Vagina (tissue), 2 donors: ENCODE results near the gene CTAG1A. TPM values are rescaled to one million over a fixed set of nuclear protein-coding genes. Genes with fewer than 3 reads are reported as not detected.
"Not testable (repeated sequence)": the region's sequence is repeated elsewhere in the genome, so short reads cannot be mapped to it uniquely, and the experiment has no call there.

Experiments used
- DNase-seq, 2 donors: peaks; one replicate each; pipeline ENCODE4 v3.0.0-alpha.2; 2017; ENCODE audit errors: extremely low spot score in 2 of 2
- H3K27ac ChIP-seq: fragments of 200-600 bp; sonication (generic); one replicate; pipeline ENCODE4 v1.5.1; 2019
- H3K27me3 ChIP-seq: fragments of 200-600 bp; sonication (generic); one replicate; pipeline ENCODE4 v1.5.1; 2019
- H3K36me3 ChIP-seq, 2 donors: fragments of 200-600 bp; sonication (generic); one replicate each; pipeline ENCODE4 v1.5.1; 2017 to 2019
- H3K4me1 ChIP-seq: fragments of 200-600 bp; sonication (generic); one replicate; pipeline ENCODE4 v1.5.1; 2019
- H3K4me3 ChIP-seq, 2 donors: fragments of 200-600 bp; sonication (generic); 1 replicate in 1 of 2; 2 replicates in 1 of 2; pipeline ENCODE4 v1.5.1; 2016 to 2019
- H3K9me3 ChIP-seq: fragments of 200-600 bp; sonication (generic); one replicate; pipeline ENCODE4 v1.5.1; 2019
- CTCF ChIP-seq, 3 experiments: fragments of 450-650 bp in 2 of 3; fragments of 200-600 bp in 1 of 3; sonication (generic) in 1 of 3; IDR thresholded peaks; one replicate each; pipeline ENCODE4 v1.5.1; 2017 to 2019; ENCODE audit warnings: antibody characterized with exemption in 3 of 3, mild to moderate bottlenecking in 2 of 3, moderate library complexity in 2 of 3
- POLR2A ChIP-seq, 2 donors: fragments of 450-650 bp; IDR thresholded peaks; one replicate each; pipeline ENCODE4 v1.6.1; 2017; ENCODE audit warnings: antibody characterized with exemption in 2 of 2, mild to moderate bottlenecking in 2 of 2, moderate library complexity in 2 of 2
- POLR2AphosphoS5 ChIP-seq, 2 donors: sonication (generic); formaldehyde crosslinking; IDR thresholded peaks; one replicate each; pipeline ENCODE4 v1.9.0; 2017; ENCODE audit warnings: antibody characterized with exemption in 2 of 2, mild to moderate bottlenecking in 2 of 2, low read depth in 1 of 2; ENCODE audit not compliant: insufficient read depth in 1 of 2
- intact Hi-C: fragments of 100-400 bp; cut with DNase I; formaldehyde crosslinking; loops from one replicate; pipeline ENCODE4 v1.15.1; 2023
- total RNA-seq: library from RNA; depleted of rRNA; stranded (reverse); fragments of >200 nt; gene quantifications from one replicate; pipeline ENCODE4 v1.2.3, GENCODE V29; 2016

The CTAG1A gene
- total RNA-seq, 1 donor from 2014 or later, result not detected

- peaks cover 36% of the 10 kb centered on the region for H3K4me1 ChIP-seq
- intact Hi-C loops, result no loop called here
Observed at GRCh38 chrX:154547245-154548027, 37.5 kb upstream of the CTAG1A start, which contains the start of gene IKBKG. TSS of gene IKBKG (plus strand) at chrX:154547620. CDS start at chrX:154552003, 4,383 bp downstream.

GRCh38 chrX:154548028-154548316 lies 37.0 kb upstream of the CTAG1A start:
- Histone ChIP-seq H3K27ac (peak overlapping the region; percentile 78), H3K4me1 (peaks cover 31% of the 10 kb centered on the region), H3K36me3 (no peaks in the 10 kb centered on the region), H3K4me3 (peak overlapping the region; percentile 44 to 58), H3K27me3 (no peaks in the 10 kb centered on the region), H3K9me3 (no peaks in the 10 kb centered on the region)
- TF ChIP-seq POLR2AphosphoS5 (IDR thresholded peaks at IDR 0.05; ENCODE audit: insufficient read depth in 1 of 2, low read depth in 1 of 2) (no peak), CTCF (IDR thresholded peaks at IDR 0.05) (no peak), POLR2A (IDR thresholded peaks at IDR 0.05) (no peak)
- intact Hi-C loops, result no loop called here
- DNase-seq, result no peak

More at GRCh38 chrX:154547245-154548027, 37.5 kb upstream of the CTAG1A start, which contains the start of gene IKBKG:
- peak within 1 kb of the TSS; percentile 78 for H3K27ac ChIP-seq
- no peaks in the 10 kb centered on the region for H3K36me3 ChIP-seq
- peak within 1 kb of the TSS; percentile 44 to 58 for H3K4me3 ChIP-seq
- TF ChIP-seq POLR2AphosphoS5 (IDR thresholded peaks at IDR 0.05; ENCODE audit: insufficient read depth in 1 of 2, low read depth in 1 of 2) (peak; percentile 41 to 81), POLR2A (IDR thresholded peaks at IDR 0.05) (no peak)
- H3K27me3 ChIP-seq, result no peaks in the 10 kb centered on the region
- peak in 1 of 2 donors; percentile 89 for DNase-seq
- H3K9me3 ChIP-seq, result no peaks in the 10 kb centered on the region

GRCh38 chrX:154549766-154550165 lies 35.2 kb upstream of the CTAG1A start:
- Histone ChIP-seq H3K4me1 (peaks cover 28% of the 10 kb centered on the region), H3K36me3 (no peaks in the 10 kb centered on the region), H3K4me3 (no peak overlapping the region), H3K9me3 (no peaks in the 10 kb centered on the region), H3K27ac (no peak overlapping the region), H3K27me3 (no peaks in the 10 kb centered on the region)
- DNase-seq, result no peak
- TF ChIP-seq CTCF (IDR thresholded peaks at IDR 0.05) (no peak), POLR2A (IDR thresholded peaks at IDR 0.05) (no peak), POLR2AphosphoS5 (IDR thresholded peaks at IDR 0.05; ENCODE audit: insufficient read depth in 1 of 2, low read depth in 1 of 2) (no peak)
- intact Hi-C loops, result no loop called here

GRCh38 chrX:154552112-154552806 lies 32.7 kb upstream of the CTAG1A start:
- H3K27me3 ChIP-seq, DNase-seq, H3K9me3 ChIP-seq, H3K36me3 ChIP-seq, H3K27ac ChIP-seq, H3K4me3 ChIP-seq, intact Hi-C loops: not testable (repeated sequence)
- H3K4me1 ChIP-seq, result peaks cover 12% of the 10 kb centered on the region

GRCh38 chrX:154558060-154558690 lies 26.8 kb upstream of the CTAG1A start:
- H3K27ac ChIP-seq, H3K27me3 ChIP-seq, H3K9me3 ChIP-seq, intact Hi-C loops, H3K36me3 ChIP-seq, H3K4me3 ChIP-seq, DNase-seq, H3K4me1 ChIP-seq: not testable (repeated sequence)

- intact Hi-C loops, result not testable (repeated sequence)
Observed at GRCh38 chrX:154558896-154559295, 26.0 kb upstream of the CTAG1A start.

GRCh38 chrX:154560326-154560725 lies 24.6 kb upstream of the CTAG1A start:
- H3K27me3 ChIP-seq, H3K27ac ChIP-seq, H3K9me3 ChIP-seq, H3K4me1 ChIP-seq, DNase-seq, H3K36me3 ChIP-seq, H3K4me3 ChIP-seq, intact Hi-C loops: not testable (repeated sequence)

More at GRCh38 chrX:154558896-154559295, 26.0 kb upstream of the CTAG1A start:
- not testable (repeated sequence) for H3K4me1 ChIP-seq, H3K27ac ChIP-seq, H3K27me3 ChIP-seq, DNase-seq, H3K4me3 ChIP-seq, H3K9me3 ChIP-seq, H3K36me3 ChIP-seq

GRCh38 chrX:154562295-154562694 lies 22.6 kb upstream of the CTAG1A start:
- DNase-seq, intact Hi-C loops: not testable (repeated sequence)

GRCh38 chrX:154570361-154570760 lies 14.6 kb upstream of the CTAG1A start:
- intact Hi-C loops, H3K9me3 ChIP-seq: not testable (repeated sequence)

More at GRCh38 chrX:154562295-154562694, 22.6 kb upstream of the CTAG1A start:
- H3K4me3 ChIP-seq, H3K27me3 ChIP-seq, H3K36me3 ChIP-seq, H3K9me3 ChIP-seq, H3K4me1 ChIP-seq, H3K27ac ChIP-seq: not testable (repeated sequence)

GRCh38 chrX:154573061-154573460 lies 11.9 kb upstream of the CTAG1A start:
- H3K4me3 ChIP-seq, H3K27ac ChIP-seq, H3K4me1 ChIP-seq, intact Hi-C loops, H3K27me3 ChIP-seq, H3K9me3 ChIP-seq, H3K36me3 ChIP-seq, DNase-seq: not testable (repeated sequence)

More at GRCh38 chrX:154570361-154570760, 14.6 kb upstream of the CTAG1A start:
- not testable (repeated sequence) for H3K27me3 ChIP-seq, H3K4me1 ChIP-seq, DNase-seq, H3K27ac ChIP-seq, H3K4me3 ChIP-seq, H3K36me3 ChIP-seq
